Measurements from ENCODE around the gene CDK2.

DNA sequence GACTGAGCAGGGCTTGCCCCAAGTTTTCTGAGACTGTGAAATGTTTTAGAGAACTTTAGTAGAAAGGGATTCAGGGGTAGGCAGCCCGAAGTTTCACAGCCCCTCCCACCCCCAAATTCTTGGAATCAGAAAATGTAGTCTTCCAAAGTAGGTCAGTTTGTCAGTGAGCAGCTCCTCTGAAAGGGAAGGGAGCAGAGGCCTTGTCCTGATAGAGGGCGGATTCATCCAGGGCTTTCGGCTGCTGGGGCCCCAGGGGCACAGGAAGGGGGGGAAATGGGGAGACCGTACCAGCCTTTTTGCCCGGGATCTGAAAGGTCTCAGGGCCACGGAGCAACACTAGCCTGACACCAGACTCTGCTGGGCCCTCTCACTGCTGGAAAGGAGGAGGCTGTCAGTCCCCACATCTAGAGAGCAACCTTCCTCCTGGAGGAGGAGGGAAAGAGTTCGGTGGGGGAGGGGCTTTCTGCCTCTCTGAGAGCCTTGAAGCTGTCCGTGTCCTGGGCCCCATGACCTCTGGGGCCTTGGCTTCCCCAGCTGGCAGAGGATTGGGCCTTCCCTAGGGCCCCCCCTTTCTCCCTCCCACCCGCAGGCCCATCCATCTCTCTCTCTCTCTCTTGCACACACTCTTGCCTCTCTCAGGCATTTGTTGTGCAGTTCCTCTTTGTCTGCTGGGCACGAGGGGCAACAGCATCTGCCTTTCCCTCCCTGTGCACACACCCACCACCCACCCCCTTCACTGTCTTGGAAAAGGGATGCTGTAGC is 54.0 kb downstream of the CDK2 start, which contains the start of gene IKZF4:
- TF ChIP-seq, protein P1, sequence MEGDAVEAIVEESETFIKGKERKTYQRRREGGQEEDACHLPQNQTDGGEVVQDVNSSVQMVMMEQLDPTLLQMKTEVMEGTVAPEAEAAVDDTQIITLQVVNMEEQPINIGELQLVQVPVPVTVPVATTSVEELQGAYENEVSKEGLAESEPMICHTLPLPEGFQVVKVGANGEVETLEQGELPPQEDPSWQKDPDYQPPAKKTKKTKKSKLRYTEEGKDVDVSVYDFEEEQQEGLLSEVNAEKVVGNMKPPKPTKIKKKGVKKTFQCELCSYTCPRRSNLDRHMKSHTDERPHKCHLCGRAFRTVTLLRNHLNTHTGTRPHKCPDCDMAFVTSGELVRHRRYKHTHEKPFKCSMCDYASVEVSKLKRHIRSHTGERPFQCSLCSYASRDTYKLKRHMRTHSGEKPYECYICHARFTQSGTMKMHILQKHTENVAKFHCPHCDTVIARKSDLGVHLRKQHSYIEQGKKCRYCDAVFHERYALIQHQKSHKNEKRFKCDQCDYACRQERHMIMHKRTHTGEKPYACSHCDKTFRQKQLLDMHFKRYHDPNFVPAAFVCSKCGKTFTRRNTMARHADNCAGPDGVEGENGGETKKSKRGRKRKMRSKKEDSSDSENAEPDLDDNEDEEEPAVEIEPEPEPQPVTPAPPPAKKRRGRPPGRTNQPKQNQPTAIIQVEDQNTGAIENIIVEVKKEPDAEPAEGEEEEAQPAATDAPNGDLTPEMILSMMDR (IDR thresholded peaks at IDR 0.05) = no peak
- no peak for TF ChIP-seq POLR2A (IDR thresholded peaks at IDR 0.05)

Measured in thyroid gland (tissue), 4 donors.